ENCODE measurements around the gene METTL2A.
"Not testable (repeated sequence)": the region's sequence is repeated elsewhere in the genome, so short reads cannot be mapped to it uniquely, and the experiment has no call there.

The METTL2A gene

DNA sequence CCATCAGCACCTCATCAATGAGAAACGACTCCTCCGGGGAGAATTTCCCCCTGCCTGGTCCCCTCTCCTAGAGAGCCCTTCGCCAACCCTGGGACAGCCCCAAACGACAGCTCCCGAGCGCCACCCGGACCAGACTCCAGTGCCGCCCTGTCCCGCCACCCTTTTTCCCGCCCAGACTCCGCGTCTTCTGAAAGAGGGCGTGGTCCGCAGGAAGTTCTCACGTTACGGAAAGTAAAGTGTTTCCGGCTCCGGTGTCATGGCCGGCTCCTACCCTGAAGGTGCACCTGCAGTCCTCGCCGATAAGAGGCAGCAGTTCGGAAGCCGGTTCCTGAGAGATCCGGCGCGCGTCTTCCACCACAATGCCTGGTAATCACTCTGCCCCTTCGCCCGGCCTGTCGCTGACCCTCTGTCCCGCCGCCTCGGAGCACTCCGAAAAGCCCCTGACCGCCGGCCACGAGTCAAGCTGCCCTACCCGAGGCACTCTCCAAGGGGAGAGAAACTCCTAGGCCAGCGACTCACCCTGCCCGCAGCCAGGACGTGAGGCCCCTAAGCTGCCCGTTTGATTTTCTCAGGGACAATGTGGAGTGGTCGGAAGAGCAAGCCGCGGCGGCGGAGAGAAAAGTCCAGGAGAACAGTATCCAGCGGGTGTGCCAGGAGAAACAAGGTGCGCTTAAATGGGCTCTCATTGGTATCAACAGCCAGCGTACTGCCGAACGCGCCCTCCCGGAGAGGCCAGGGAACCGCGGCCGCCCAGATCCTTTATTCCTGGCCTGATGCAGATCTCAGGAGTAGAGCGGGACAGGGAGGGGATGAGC is at the start of gene METTL2A:
Gene METTL2A, plus strand, starts transcription at position 251 of the 815 bp plus-strand sequence. Its CDS starts 6 bp downstream, at position 257.
- not testable (repeated sequence) for FAIRE-seq

- no peak for FAIRE-seq
Observed at GRCh38 chr17:62380253-62380652, 43.4 kb upstream of the METTL2A start, which contains the start of gene EFCAB3. Gene EFCAB3, plus strand, starts transcription at chr17:62380553. Its CDS starts 2,427 bp downstream, at chr17:62382980.

GRCh38 chr17:62381561-62381960 is 42.1 kb upstream of the METTL2A start:
- no peak for FAIRE-seq

DNA sequence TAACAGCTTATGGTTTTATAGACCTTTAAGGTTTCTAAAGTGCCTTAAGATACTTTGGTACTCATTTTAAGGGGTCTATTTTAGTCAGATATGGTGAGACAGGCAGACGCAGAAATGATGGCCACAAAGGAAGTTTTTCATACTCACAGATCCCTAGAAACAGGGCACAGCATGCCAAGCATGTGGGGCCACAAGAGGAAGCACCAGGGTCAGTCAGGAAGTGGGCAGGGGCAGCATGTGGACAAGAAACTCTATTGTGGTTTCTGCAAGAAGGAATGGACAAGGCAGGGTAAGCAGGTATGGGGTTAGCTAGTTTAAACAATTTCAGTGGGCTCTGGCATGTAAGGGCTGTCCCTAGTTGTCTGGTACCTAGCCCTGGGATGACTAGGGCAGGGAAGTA is 34.8 kb upstream of the METTL2A start:
- no peak for FAIRE-seq

DNA sequence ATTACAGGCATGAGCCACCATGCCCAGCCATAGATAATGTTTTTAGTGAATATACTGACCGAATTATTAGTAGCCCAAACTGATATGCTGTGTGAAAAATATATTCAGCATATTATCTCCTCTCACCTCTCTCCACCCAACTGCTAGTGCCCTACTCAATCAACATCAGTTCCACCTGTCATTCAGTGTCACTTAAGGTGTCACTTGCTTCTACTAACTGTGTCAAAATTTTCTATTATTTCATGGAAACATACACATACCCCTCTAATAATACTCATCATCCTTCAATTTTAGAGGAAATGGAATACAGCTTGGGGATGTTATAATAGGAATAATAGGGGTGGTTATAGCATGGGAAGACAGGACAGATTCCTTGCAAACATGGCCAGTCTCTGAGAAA is 30.8 kb upstream of the METTL2A start:
- no peak for FAIRE-seq

DNA sequence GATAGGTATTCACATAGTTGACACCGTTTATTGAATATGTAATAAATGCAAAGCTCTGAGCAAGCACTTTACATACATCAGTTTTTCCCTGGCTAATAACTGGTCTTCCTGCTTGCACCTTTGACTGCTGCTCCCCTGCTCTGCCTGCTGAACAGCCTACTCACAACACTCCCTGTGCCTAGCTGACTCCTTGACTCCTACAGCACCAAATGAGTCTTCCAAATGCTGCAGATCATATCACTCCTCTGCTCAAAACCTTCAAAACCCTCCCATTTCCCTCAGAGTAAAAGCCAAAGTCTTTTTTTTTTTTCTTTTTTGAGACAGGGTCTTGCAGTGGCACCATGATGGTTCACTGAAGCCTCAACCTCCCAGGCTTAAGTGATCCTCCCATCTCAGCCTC is 24.8 kb upstream of the METTL2A start:
- FAIRE-seq = no peak

DNA sequence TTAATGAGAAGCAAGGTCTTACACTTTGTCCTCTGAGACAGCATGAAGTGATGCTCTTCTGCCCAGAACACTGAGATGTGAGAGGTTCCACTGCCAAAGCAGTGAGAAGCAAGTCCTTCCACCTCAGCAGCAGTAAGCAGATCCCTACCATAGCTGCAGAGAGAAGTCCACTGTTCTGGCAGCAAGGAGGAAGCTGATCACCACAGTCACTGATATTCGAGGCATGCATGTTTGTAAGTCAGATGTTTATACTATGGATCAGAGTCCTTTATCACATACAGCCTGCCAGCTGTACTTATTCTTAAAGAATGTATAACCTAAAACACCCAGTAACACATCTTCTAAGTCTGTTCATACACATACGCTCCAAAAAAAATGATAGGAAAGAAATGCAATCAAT is 18.2 kb upstream of the METTL2A start:
- FAIRE-seq = no peak

DNA sequence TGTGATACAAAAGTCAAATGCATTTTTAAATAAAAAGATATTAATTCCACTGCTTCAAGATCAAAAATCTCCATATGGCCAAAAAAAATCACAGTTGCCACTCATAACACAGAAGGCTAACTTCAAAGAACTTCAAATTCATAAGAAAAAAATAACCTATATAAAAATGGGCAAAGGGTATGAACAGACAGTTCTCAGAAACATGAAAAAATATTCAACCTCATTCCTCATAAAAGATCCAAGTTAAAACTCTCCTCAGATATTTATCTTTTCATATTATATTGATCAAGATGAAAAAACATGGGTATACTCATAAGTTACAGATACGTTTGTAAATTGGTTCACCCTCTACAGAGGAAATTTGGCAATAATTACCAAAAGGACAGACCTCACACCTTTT is 10.6 kb upstream of the METTL2A start:
- not testable (repeated sequence) for FAIRE-seq

- FAIRE-seq = not testable (repeated sequence)
Observed at GRCh38 chr17:62426214-62426613, 2.5 kb downstream of the METTL2A start.

- FAIRE-seq = not testable (repeated sequence)
Observed at GRCh38 chr17:62435251-62435650, 11.6 kb downstream of the METTL2A start.

GRCh38 chr17:62441181-62441580 is 17.5 kb downstream of the METTL2A start:
- not testable (repeated sequence) for FAIRE-seq

DNA sequence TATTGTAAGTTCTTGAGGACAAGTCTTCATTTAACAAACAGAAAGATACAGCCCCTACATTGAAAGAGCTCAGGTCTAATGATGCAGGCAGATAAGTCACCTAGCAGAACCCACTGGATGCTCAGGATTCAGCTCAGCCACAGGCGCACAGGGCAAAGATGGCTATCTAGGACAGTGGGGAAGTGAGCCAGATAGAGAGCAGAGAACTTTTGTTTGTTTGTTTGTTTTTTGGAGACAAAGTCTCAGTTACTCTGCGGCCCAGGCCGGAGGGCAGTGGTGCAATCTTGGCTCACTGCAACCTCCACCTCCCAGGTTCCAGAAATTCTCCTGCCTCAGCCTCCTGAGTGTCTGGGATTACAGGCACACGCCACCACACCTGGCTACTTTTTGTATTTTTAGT is 20.4 kb downstream of the METTL2A start:
- FAIRE-seq = no peak

- FAIRE-seq = not testable (repeated sequence)
Observed at GRCh38 chr17:62445791-62446190, 22.1 kb downstream of the METTL2A start.

- FAIRE-seq = not testable (repeated sequence)
Observed at GRCh38 chr17:62452195-62452594, 28.5 kb downstream of the METTL2A start.

- FAIRE-seq = not testable (repeated sequence)
Observed at GRCh38 chr17:62453041-62453440, 29.3 kb downstream of the METTL2A start.

- FAIRE-seq = not testable (repeated sequence)
Observed at GRCh38 chr17:62453656-62454055, 30.0 kb downstream of the METTL2A start.

DNA sequence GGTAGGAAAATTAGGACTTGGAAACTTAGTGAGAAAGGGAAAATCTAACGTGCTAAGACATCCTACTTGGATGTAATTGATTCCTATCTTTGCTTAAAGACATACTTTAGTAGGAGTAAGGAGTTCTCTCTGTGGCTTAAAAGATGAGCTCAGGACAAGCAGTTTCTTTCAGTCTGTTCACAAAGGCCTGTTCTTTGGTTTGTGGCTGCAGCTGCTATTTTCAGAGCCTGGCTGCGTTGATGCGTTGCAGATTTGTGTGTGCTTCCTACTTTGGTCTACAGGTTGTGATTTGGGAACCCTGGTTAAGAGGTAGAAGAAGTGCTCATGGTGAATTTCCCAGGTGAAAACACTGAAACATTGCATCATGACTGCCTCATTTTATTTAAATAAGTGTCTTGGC is 30.4 kb downstream of the METTL2A start:
- not testable (repeated sequence) for FAIRE-seq

DNA sequence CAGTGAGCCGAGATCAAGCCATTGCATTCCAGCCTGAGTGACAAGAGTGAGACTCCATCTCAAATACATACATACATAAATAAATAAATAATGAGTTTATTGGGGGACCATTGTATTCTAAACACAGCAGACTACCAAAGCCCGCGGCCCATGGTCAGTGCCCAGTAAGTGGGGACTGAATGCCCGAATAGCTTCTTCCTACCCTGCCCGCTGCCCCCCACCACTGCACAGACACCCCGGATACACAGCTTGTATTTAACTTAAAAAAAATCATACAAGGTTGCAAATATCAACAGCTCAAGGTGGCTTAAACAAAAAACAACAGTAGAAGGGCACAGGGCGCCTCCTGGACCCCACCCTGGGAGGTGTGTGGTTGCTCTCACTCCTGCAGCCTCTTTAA is 32.3 kb downstream of the METTL2A start:
- FAIRE-seq = no peak

GRCh38 chr17:62458483-62458882 is 34.8 kb downstream of the METTL2A start:
- not testable (repeated sequence) for FAIRE-seq

GRCh38 chr17:62464422-62464821 is 40.7 kb downstream of the METTL2A start:
- FAIRE-seq = not testable (repeated sequence)

DNA sequence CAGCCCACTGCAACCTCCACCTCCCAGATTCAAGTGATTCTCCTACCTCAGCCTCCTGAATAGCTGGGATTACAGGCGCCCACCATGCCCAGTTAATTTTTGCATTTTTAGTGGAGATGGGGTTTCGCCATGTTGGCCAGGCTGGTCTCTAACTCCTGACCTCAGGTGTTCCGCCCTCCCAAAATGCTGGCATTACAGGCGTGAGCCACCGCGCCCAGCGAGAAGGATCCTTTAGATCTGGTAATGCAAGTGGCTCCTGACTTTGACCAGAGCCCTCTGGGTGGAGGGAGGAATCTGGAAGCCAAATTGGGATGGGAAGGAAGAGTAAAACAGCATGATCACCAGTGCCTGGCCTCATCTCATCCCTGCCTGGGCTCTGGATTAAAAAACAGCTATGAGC is 41.6 kb downstream of the METTL2A start:
- FAIRE-seq = not testable (repeated sequence)

GRCh38 chr17:62470666-62471379 is 47.1 kb downstream of the METTL2A start:
- FAIRE-seq = not testable (repeated sequence)

DNA sequence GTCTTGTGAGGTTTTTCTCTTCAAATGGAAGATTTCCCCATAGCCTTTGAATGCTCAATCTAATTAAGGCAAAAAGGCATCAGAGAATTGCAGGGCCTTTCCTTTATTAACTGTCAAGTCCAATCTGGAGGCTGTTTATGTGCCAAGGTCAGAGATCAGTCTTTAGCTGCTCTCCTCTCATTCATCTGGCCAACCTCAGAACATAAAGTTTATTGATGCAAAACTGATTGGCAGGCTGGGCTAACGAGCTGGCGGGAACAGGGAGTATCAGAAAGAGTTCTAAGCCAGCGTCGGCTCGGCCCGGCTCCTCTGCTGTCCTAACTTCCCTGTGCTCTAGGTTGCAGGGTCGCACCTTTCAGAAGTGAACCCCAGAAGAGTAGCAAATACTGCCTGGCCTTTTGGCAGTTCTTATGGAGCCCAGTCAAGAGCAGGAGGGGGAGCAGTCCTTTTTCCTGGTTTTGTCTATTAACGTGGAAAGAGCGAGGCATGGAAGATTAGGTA is 47.7 kb downstream of the METTL2A start:
- FAIRE-seq = not testable (repeated sequence)

All from A204.1 (cell line).